HEK293T (cell line): ENCODE results near the gene YBEY.

ENCODE experiments used
- ARNT ChIP-seq: fragments of 450-650 bp; IDR thresholded peaks from 2 replicates; pipeline ENCODE4 v1.6.1; 2017; ENCODE audit warnings: mild to moderate bottlenecking
- BHLHE40 ChIP-seq: fragments of 450-650 bp; IDR thresholded peaks from 2 replicates; pipeline ENCODE4 v1.6.1; 2016; ENCODE audit warnings: mild to moderate bottlenecking, moderate library complexity, borderline replicate concordance
- ELF4 ChIP-seq: fragments of 450-650 bp; IDR thresholded peaks from 2 replicates; pipeline ENCODE4 v1.6.1; 2017; ENCODE audit warnings: antibody characterized with exemption
- FOXK2 ChIP-seq: fragments of 450-650 bp; IDR thresholded peaks from 2 replicates; pipeline ENCODE4 v1.6.1; 2016; ENCODE audit warnings: mild to moderate bottlenecking
- HDGF ChIP-seq: fragments of 450-650 bp; IDR thresholded peaks from 2 replicates; pipeline ENCODE4 v1.6.1; 2017; ENCODE audit warnings: antibody characterized with exemption, borderline replicate concordance
- L3MBTL2 ChIP-seq: fragments of 450-650 bp; conservative IDR thresholded peaks from 2 replicates; pipeline ENCODE4 v1.6.1; 2016; ENCODE audit warnings: mild to moderate bottlenecking
- LEF1 ChIP-seq: fragments of 450-650 bp; IDR thresholded peaks from 2 replicates; pipeline ENCODE4 v1.6.1; 2017; ENCODE audit warnings: mild to moderate bottlenecking, borderline replicate concordance
- NFRKB ChIP-seq: fragments of 450-650 bp; IDR thresholded peaks from 2 replicates; pipeline ENCODE4 v1.6.1; 2016; ENCODE audit warnings: mild to moderate bottlenecking, moderate library complexity
- SP1 ChIP-seq: fragments of 450-650 bp; IDR thresholded peaks from 2 replicates; pipeline ENCODE4 v1.6.1; 2017
- SUZ12 ChIP-seq: fragments of 450-650 bp; IDR thresholded peaks from 2 replicates; pipeline ENCODE4 v1.6.1; 2016; ENCODE audit warnings: mild to moderate bottlenecking
- TARDBP ChIP-seq: fragments of 450-650 bp; IDR thresholded peaks from 2 replicates; pipeline ENCODE4 v1.6.1; 2016
- ZNF384 ChIP-seq: fragments of 450-650 bp; IDR thresholded peaks from 2 replicates; pipeline ENCODE4 v1.6.1; 2016
- TF ChIP-seq, protein P1 (sequence below): fragments of 450-650 bp; IDR thresholded peaks from 2 replicates; pipeline ENCODE4 v1.6.1; 2016

GRCh38 chr21:46346296-46347202, 60.4 kb downstream of the YBEY start:
- TF ChIP-seq SUZ12 = no peak
- no peak for TF ChIP-seq BHLHE40
- TF ChIP-seq NFRKB = no peak
- no peak for TF ChIP-seq ZNF384
- no peak for TF ChIP-seq ARNT
- no peak for TF ChIP-seq HDGF
- TF ChIP-seq SP1 = no peak
- TF ChIP-seq FOXK2 = no peak
- no peak for TF ChIP-seq TARDBP
- TF ChIP-seq, protein P1, sequence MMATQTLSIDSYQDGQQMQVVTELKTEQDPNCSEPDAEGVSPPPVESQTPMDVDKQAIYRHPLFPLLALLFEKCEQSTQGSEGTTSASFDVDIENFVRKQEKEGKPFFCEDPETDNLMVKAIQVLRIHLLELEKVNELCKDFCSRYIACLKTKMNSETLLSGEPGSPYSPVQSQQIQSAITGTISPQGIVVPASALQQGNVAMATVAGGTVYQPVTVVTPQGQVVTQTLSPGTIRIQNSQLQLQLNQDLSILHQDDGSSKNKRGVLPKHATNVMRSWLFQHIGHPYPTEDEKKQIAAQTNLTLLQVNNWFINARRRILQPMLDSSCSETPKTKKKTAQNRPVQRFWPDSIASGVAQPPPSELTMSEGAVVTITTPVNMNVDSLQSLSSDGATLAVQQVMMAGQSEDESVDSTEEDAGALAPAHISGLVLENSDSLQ = no peak
- no peak for TF ChIP-seq ELF4
- no peak for TF ChIP-seq L3MBTL2
- no peak for TF ChIP-seq LEF1
